HCEC 1CT (cell line): ENCODE data around the gene MEN1.

Source experiments
- DNase-seq: peaks from one replicate; pipeline ENCODE4 v3.0.0-alpha.2; 2017

The MEN1 gene

DNA sequence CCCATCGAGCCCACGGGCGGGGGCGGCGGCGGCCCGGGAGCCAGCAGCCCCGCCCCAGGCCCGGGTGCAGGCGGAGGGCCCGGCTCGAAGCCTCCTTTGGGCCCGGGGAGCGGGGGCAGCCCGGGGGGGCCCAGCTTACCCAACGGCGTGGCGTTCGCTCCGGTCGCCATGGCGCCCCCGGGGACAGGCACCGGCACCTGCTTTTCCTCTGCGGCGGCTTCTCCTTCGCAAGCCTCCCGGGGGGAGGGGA lies 32.2 kb downstream of the MEN1 start:
- DNase-seq, result no peak

DNA sequence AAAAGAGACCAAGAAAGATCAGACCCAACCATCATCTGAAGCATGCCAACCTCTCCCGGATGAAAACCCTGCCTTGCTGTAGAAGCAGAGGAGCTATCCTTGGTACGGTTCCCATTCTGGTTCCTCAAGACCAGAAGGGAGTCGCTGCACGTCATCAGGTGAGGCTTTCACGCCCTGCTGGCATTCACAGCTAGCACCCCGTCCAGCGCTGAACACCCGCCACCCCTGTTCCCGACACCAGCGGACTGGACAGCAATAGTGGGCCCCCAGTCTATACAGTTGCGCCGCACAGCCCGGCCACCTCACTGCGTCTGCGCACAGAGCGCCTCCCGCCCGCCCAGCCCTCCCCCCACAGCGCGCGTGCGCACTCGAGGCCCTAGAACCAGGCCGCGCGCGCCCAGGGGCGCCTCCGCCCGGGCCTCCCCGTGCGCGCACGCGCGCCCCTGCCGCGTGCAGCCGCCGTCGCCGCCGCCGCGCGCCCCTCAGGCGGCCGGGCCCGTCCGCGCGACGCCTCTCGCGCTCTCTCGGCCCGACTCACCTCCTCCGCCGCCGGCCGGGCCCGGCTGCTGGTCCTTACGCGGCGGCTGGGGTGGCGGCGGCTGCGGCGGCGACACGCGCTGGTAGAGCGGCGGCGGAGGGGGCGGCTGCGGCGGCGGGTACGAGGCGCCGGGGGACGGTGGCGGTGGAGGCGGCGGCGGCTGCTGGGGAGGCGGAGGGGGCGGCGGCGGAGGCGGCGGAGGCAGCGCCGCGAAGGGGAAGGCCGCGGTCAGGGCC lies 32.7 kb downstream of the MEN1 start:
- peak; percentile 71 for DNase-seq

- DNase-seq, result no peak
These were observed 33.5 kb downstream of the MEN1 start for GRCh38 chr11:64776875-64777274.

DNA sequence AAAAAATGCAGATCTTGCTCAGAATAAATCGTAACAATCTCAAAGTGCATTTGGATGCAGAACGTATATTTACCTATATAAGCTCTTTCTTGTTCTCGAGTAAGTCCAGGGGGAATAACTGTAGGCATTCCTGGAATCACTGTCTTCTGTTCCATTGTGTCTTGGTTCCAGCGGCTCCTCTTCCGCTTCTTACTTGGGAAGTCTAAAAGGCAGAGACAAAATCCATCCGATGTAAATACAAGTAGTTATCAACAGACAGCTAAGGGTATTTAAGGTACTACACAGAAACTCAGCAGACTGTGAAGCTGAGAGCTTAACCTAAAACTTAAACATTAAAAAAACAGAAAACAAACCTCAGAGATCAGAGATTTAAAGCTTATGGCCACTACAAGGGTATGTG lies 33.9 kb downstream of the MEN1 start:
- DNase-seq, result no peak

GRCh38 chr11:64774144-64774543 lies 36.2 kb downstream of the MEN1 start:
- no peak for DNase-seq

- DNase-seq, result no peak
These were observed 37.9 kb downstream of the MEN1 start for GRCh38 chr11:64772303-64773018.

- DNase-seq, result no peak
These were observed 38.5 kb downstream of the MEN1 start for GRCh38 chr11:64771861-64772260.

DNA sequence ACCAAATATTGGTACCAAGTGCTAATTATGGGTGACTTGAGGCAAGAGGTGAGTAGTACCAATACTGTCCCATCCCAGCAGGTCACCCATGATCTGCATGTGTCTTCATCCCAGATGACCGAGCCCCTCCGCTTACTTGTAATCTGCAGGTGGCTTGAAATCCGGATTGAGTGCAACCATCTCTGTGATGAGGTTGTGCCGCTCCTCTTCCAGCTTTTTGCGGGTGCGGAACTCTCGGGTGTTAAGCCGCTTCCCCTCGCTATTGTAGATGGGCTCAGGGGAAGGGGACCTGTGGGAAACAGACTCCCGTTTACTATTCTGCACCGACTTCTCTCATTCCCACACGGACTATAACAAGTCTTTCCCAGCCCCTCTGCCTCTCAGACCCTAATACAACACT lies 40.2 kb downstream of the MEN1 start:
- DNase-seq, result no peak

DNA sequence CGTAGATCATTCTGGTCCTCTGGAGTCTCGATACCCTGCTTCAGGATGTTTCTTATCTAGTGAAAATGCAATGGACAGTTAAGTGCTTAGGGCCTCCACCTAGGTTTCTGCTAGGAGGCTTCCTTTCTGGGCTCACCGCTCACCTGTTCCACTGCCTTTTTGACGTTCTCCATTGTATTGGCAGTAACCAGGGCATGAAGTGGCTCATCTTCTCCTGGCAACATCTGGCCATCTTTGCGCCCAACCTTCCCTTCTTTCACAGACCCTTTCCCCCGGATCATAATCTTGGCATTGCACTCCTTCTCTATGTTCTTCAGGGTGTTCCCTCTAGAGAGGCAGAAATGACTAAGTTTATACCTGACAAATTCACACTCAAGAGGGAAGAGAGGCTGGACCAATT lies 41.1 kb downstream of the MEN1 start:
- DNase-seq, result no peak

- no peak for DNase-seq
These were observed 42.1 kb downstream of the MEN1 start for GRCh38 chr11:64768300-64768694.

GRCh38 chr11:64767344-64768299 lies 42.7 kb downstream of the MEN1 start:
- DNase-seq, result peak; percentile 30

DNA sequence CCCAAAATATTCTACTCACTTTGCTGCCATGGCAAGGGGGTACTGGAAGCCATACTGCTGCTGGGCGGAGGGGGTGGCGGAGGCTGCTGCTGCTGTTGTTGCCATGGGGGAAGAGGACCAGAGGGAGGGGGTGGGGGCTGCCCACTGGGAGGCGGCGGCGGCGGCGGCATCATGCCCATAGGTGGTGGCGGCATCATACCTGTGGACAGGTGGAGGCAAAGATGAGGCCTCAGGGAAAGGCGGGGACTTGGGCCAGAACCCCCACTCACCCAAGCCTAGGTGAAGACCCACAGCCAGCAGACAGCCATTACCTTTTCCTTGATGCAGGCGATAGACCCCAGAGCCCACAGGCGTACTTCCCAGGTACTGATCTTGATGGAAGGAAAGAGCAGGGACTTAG lies 43.5 kb downstream of the MEN1 start:
- no peak for DNase-seq

DNA sequence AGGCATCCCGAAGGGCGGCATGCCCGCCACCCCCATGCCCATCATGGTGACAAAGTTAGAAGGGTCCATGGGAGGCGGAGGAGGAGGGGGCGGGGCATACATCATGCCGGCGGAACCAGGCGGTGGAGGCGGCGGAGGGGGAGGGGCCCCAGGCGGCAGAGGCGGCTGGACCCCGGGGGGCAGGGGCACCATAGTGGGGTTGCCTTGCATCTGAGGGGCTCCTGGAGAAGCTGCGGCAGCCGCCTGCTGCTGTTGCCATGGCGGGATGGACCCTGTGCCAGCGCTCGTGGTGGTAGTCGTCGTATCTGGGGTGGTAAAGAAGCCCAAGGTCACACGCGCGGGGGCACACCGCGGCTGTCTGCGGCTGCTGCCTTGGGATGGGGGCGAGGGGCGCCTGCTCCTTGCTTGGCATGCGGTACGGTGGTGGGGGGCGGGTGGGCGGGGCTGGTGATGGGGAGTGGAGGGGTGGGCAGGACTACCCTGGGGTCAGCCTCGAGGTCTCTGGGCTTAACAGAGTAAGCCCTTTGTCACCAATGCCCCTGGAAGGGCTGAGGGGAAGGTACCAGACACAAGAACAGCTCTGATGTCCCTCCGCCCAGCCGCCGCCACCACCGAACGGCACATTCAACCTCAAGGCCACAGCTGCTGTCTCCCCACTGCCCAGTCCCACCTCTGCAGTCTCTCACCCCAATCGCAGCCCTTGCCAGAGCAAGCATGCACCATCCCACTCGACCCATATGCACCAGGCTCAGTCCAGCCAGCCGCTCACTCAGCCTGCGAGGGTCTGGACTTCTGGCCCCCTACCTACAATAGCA lies 44.3 kb downstream of the MEN1 start:
- no peak for DNase-seq

- DNase-seq, result no peak
These were observed 45.0 kb downstream of the MEN1 start for GRCh38 chr11:64765291-64765850.

GRCh38 chr11:64764753-64765152 lies 45.6 kb downstream of the MEN1 start:
- no peak for DNase-seq

GRCh38 chr11:64764040-64764611 lies 46.2 kb downstream of the MEN1 start:
- no peak for DNase-seq

DNA sequence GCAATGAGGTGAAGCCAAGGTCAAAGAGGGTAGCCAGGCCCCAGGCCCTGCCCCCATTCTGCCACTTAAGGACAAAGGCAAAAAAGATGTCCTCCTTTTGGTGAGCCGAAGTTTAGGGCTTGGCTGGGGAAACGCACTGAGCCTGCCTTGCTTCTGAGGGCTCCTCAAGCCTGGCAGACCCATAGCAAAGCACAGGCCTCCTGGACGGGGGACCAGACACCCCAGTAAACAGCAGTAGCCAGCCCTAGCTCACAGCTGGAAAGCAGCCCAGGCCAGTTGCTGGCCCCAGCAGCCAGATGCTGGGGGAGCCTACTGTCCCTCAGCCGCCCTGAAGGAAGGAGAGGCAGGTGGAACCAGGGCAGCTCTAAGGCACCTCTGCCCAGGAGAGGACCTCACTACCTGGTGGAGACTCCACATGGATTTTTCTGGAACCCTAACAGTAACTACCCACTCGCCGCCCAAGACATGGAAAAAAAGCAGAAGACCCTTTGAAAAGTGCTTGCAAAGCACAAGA lies 46.8 kb downstream of the MEN1 start:
- DNase-seq, result no peak

DNA sequence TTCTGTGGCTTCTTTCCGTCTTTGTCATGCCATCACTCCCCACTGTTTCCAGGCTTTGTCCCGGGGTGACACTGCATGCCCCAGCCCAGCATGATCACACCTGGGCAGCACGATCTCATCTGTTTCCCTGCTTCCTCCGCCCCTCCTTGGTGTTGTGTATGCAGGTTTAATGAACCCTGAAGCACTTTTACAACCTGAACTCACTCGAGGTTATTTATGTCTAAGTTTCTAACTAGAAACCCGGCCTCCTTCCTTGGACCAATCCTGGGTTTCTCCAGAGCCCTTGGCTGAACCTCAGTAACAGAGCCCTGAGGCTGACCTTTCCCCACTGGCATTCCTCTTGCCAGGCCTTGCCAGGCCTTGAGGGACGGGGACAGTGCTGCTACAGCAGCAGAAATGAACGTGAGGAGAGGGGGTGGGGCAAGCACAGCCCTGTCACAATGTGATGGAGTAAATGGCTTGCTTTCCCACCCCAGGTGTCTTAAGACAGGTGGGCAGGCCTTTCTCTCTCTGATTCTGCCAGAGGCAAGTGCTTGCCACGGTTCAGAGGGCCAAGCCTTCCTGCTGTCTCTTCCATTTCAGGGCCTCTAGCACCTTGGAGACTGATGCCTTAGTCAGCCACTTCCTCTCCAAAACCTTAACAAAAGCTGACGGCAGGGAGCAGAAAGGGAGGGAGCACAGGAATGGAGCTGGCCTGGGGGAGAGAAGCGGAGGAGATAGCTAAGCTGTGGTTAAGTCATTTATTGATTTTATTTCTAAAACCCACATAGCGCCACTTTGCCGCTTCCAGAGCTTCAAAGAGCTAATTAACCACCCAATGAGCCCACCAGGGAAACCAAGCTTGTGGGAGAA lies 47.5 kb downstream of the MEN1 start:
- DNase-seq, result peak; percentile 19

DNA sequence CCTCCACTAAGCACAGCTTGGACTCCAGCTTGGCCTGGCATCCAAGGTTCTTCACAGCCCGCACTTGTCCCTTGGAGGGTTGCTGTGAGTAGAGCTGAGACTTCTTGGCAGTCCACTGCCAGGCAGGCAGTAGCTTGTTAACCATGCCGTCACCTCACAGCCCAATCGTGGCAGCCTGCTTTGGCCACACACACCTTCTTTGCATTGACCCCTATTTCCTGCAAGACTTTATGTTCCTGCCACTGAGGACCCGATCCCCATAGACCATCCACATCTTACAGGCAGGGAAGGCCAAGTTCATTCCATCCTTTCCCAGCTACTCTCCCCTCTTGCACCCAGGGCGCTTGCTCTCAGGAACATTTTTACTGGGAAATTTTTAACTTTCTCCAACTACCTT lies 48.1 kb downstream of the MEN1 start:
- no peak for DNase-seq

DNA sequence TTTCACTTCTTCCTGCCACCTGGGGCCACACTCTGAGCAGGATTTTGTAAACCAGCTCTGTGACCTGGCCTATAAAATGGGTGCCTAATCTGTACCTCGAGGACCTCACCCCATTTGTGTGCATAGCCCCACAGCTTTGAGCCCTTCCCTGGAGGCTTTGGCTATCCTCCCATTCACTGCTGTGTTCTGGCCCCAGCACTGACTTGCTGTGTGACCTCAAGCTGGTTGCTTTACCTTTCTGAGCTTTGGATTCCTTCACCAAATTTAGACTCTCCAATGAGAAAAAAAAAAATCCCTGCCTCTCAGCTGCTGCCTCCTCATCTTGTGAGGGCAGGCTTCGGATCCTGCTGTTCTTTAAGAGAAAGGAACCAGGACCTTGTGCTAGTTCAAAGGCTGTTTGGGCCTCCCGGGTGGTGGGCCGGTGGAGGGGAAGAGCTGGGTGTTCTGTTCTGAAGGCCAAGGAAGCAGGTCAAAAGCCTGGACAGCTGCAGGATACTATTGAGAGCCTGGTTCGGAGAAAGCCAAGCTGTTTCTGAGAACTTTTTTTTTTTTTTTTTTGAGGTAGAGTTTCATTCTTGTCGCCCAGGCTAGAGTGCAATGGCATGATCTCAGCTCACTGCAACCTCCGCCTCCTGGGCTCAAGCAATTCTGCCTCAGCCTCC lies 49.5 kb downstream of the MEN1 start:
- DNase-seq, result no peak
